ENCODE measurements around the gene LY6G6D.

Gene LY6G6D

DNA sequence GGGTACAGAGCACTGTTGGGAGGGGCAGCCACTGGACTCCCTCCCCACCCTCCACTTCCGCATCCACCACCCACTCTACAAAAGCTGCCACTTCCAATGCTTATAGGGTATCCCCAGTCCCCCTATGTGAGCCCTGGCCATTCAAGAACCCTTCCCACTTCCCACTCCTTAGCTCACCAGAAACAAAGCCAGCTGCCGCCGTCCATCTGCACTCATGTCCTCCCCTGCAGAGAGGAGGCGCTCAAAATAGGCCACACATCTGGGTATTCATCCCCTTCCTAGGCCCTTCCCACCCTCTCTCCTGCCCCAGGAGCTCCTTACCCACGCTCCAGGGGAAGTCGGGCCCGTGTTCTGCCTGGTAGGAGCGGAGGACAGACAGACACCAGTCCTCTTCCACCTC is 27.8 kb upstream of the LY6G6D start:
- CTCF ChIA-PET, result interaction anchor here (1.1 to 1.4 kb wide), 2 partner anchors 9 to 265 kb away, joined by 4 read pairs; no protein-coding TSS in a partner anchor
- TF ChIP-seq, protein P1, sequence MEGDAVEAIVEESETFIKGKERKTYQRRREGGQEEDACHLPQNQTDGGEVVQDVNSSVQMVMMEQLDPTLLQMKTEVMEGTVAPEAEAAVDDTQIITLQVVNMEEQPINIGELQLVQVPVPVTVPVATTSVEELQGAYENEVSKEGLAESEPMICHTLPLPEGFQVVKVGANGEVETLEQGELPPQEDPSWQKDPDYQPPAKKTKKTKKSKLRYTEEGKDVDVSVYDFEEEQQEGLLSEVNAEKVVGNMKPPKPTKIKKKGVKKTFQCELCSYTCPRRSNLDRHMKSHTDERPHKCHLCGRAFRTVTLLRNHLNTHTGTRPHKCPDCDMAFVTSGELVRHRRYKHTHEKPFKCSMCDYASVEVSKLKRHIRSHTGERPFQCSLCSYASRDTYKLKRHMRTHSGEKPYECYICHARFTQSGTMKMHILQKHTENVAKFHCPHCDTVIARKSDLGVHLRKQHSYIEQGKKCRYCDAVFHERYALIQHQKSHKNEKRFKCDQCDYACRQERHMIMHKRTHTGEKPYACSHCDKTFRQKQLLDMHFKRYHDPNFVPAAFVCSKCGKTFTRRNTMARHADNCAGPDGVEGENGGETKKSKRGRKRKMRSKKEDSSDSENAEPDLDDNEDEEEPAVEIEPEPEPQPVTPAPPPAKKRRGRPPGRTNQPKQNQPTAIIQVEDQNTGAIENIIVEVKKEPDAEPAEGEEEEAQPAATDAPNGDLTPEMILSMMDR (IDR thresholded peaks at IDR 0.05; ENCODE audit: control extremely low read depth, extremely low read depth, low read depth, missing control alignments), result no peak
- POLR2A ChIA-PET, result no interaction called here
- no peak for DNase-seq (ENCODE audit: extremely low spot score)

DNA sequence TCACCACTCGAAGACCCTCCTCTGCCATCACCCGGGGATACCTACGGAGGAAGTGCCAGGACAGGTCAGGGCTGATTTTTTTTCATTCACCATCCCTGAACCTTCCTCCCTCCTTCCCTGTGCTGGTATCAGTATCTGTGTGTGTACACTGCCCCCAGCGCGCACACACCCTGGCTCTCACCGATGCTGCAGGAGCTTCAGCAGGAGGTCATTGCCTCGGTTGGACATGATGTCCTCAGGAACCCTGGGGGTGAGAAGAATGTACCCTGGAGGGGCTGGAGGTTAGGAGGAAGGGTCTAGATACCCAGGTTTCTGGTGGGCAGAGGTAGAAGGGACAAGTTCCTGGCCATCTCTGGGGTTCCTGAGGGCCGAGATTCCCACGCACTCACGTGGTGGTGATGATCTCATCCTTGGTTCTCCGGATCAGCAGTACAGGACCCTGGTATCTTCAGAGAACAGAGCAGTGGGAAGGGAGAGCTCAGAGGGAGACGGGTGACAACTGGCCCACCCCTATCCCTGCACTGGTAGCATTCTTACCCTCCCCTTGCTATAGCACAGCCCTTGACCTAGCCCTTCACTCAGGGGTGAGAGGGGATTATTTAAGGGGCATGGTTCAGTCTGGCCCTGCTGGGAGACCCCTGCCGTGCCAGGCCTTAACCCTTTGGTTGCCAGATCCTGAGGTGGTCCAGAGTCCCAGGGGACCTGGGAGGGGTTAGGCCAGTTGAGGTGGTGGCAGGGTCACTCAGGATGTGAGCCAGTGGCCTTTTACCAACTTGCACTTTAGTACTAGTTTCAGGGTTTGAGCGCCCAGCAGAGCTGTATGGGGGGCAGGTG is 27.1 kb upstream of the LY6G6D start:
- POLR2A ChIA-PET, result no interaction called here
- no peak for DNase-seq (ENCODE audit: extremely low spot score)
- TF ChIP-seq, protein P1 (IDR thresholded peaks at IDR 0.05; ENCODE audit: control extremely low read depth, extremely low read depth, low read depth, missing control alignments), result no peak
- CTCF ChIA-PET, result interaction anchor here (1.1 to 5.9 kb wide), 3 partner anchors 8 to 264 kb away, joined by 4 to 20 read pairs (median 4); partner anchors contain the start of gene LY6G5C

DNA sequence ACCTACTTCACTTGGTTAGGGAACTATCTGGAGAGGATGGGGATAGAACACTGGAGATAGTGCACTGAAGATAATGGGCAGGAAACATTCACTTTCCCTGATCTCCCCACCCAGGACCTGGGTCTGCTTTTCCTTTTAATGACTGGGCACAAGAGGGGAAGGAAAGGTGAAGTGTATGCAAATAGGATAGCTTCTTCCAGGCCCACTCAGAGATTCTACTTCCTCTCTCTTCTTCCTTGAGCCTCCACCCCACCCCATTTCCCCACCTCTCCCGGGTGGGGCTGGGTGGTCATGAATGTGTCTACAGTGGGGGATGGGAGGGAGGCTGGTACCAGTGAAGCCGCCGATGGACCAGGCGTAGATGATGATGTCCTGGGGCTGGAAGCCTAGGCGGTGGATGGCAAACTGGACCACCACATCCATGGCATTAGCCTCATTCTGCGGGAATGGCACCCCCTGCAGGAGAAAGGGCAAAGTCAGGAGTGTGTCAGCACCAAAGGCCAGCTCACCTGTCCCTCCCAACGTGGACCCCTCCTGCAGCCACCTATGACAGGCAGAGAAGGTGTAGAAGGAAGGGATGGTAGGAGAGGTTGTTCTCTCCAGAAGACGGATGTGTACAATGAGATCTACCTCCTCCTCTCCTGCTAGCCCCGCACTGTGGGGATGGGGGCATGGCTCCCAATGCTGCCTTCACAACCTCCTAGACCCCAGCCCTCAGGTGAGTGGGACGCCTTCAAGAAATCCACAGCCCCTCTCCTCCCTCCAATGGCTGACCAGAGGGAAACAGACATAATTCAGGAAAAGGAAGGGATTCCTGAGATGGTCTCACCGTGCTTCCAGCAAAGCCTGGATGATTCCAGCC is 25.7 kb upstream of the LY6G6D start:
- no peak for DNase-seq (ENCODE audit: extremely low spot score)
- ChIA-PET POLR2A (no interaction called here), CTCF (interaction anchor here (1.0 to 5.9 kb wide), 8 partner anchors 9 to 69 kb away, joined by 3 to 20 read pairs (median 4); partner anchors contain the start of genes ABHD16A, LY6G5C and LY6G6D)
- TF ChIP-seq, protein P1 (IDR thresholded peaks at IDR 0.05; ENCODE audit: control extremely low read depth, extremely low read depth, low read depth, missing control alignments), result no peak

DNA sequence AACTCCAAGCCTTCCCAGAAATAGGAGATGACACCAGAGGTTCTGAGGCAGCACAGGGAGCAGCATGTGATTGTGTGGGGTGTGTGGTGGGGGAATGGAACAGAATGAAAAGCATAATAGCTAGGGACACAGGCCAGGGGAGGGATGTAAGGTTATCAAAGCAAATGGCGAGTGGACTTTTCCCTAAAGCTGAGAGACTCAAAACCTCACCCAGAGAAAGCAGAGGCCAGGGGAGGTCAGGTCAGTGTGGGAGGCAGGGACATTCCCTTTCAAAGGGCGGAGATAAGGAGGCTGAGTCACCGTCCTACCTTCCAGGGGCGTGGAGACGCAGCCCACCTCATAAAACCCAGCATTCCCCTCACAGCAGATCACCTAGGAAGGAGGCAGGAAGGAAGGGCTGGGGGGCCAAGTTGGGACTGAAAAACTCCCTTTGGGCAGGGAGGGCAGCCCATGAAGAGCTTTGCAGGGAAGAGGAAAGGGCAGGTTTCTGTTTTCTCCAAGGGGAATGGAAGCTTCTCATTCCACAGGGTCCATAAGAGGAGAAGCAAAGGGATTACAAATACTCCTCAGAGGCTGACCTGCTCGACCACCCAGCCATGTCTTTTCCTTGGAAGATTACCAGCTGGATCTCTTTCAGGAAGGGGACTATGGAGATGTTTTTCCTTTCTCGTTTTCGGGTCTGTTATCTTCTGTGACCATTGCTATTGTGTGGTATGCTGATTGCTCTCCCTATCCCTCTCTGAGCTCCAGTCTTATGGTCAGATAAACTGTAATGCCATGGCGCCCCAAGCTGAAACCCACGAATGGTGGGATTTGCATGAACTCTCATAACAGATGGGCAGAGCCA is 24.7 kb upstream of the LY6G6D start:
- no peak for DNase-seq (ENCODE audit: extremely low spot score)

DNA sequence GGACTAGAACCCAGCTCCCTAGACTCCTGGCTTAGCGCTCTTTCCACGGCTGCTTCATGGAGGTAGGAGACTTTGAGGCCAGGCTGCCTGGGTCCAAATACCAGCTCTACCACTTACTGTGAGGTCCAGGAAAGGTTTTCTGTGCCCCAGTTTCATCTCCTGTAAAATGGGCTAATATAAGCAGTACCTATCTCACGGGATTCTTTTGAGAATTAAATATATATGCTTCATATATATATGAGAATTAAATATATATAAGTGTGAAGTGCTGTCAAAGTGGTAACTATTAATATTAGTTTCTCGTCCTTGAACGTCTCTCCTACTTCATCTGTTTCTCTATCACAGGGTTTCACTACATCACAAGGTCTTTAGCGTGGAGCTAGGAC is 24.1 kb upstream of the LY6G6D start:
- POLR2A ChIA-PET, result no interaction called here
- CTCF ChIA-PET, result interaction anchor here (1.5 to 6.1 kb wide), 5 partner anchors 7 to 79 kb away, joined by 3 to 26 read pairs (median 11); partner anchors contain the start of genes LY6G5C and LY6G6D
- no peak for DNase-seq (ENCODE audit: extremely low spot score)
- TF ChIP-seq, protein P1 (IDR thresholded peaks at IDR 0.05; ENCODE audit: control extremely low read depth, extremely low read depth, low read depth, missing control alignments), result no peak

More for the DNA sequence above, 24.7 kb upstream of the LY6G6D start:
- CTCF ChIA-PET, result interaction anchor here (0.7 to 6.1 kb wide), 9 partner anchors 8 to 144 kb away, joined by 3 to 26 read pairs (median 4); partner anchors contain the start of genes ATP6V1G2, LY6G5C and LY6G6D
- TF ChIP-seq, protein P1 (IDR thresholded peaks at IDR 0.05; ENCODE audit: control extremely low read depth, extremely low read depth, low read depth, missing control alignments), result no peak
- POLR2A ChIA-PET, result interaction anchor here (0.6 kb wide), 1 partner anchor 130 kb away, joined by 10 read pairs; no protein-coding TSS in a partner anchor

All from GM10248 (cell line).